ENCODE measurements around the gene PSRC1. TPM values are rescaled to one million over a fixed set of nuclear protein-coding genes. Genes with fewer than 3 reads are reported as not detected.

PSRC1 gene
- total RNA-seq (2022; extraction: Qiagen RNA extraction), result 16.6 to 22.7 TPM (median 20.9 TPM) in 5 replicates

GRCh38 chr1:109282952-109283747, at the start of gene PSRC1:
TSS of gene PSRC1 (minus strand) at chr1:109283145.

GRCh38 chr1:109306832-109307273, 23.9 kb upstream of the PSRC1 start, which contains the start of gene MYBPHL:
TSS of gene MYBPHL (minus strand) at chr1:109307011. CDS start at chr1:109306991, 20 bp downstream.

GRCh38 chr1:109248797-109249629, 33.9 kb downstream of the PSRC1 start, which contains the start of gene CELSR2:
TSS of gene CELSR2 (plus strand) at chr1:109249539. CDS start at chr1:109250080, 541 bp downstream.

Other genes with a start within 250 kb of the PSRC1 start
- 6.9 to 10.0 TPM (median 8.5 TPM) in 5 replicates for gene WDR47, start 241.0 kb downstream of the PSRC1 start, total RNA-seq (2022; extraction: Qiagen RNA extraction)
- 25.3 to 35.0 TPM (median 29.9 TPM) in 5 replicates for gene TAF13, start 207.1 kb downstream of the PSRC1 start, total RNA-seq (2022; extraction: Qiagen RNA extraction)
- gene TMEM167B, start 192.4 kb downstream of the PSRC1 start, total RNA-seq (2022; extraction: Qiagen RNA extraction), result 8.1 to 11.2 TPM (median 9.6 TPM) in 5 replicates
- gene ELAPOR1, start 169.0 kb downstream of the PSRC1 start, total RNA-seq (2022; extraction: Qiagen RNA extraction), result 0.26 to 0.75 TPM (median 0.33 TPM) in 5 replicates
- 95.3 to 100 TPM (median 97.7 TPM) in 5 replicates for gene SARS1, start 69.2 kb downstream of the PSRC1 start, total RNA-seq (2022; extraction: Qiagen RNA extraction)
- gene CELSR2, start 33.6 kb downstream of the PSRC1 start, total RNA-seq (2022; extraction: Qiagen RNA extraction), result 2.9 to 5.6 TPM (median 5.2 TPM) in 5 replicates
- 0.09 to 0.12 TPM in 2 of 5 replicates, not detected in the others for gene MYBPHL, start 23.9 kb upstream of the PSRC1 start, total RNA-seq (2022; extraction: Qiagen RNA extraction)
- 4.4 to 5.4 TPM (median 5.1 TPM) in 5 replicates for gene SORT1, start 114.8 kb upstream of the PSRC1 start, total RNA-seq (2022; extraction: Qiagen RNA extraction)
- 86.2 to 112 TPM (median 87.9 TPM) in 5 replicates for gene PSMA5, start 143.3 kb upstream of the PSRC1 start, total RNA-seq (2022; extraction: Qiagen RNA extraction)
- 0.09 to 0.17 TPM (median 0.11 TPM) in 5 replicates for gene SYPL2, start 183.4 kb upstream of the PSRC1 start, total RNA-seq (2022; extraction: Qiagen RNA extraction)
- 1.4 to 2.4 TPM (median 2.1 TPM) in 5 replicates for gene ATXN7L2, start 200.8 kb upstream of the PSRC1 start, total RNA-seq (2022; extraction: Qiagen RNA extraction)
- 3.8 to 5.1 TPM (median 4.5 TPM) in 5 replicates for gene CYB561D1, start 210.9 kb upstream of the PSRC1 start, total RNA-seq (2022; extraction: Qiagen RNA extraction)
- gene AMIGO1, start 226.6 kb upstream of the PSRC1 start, total RNA-seq (2022; extraction: Qiagen RNA extraction), result 0.99 to 1.7 TPM (median 1.4 TPM) in 5 replicates